ENCODE results near the gene CPN2.

Gene CPN2

GRCh38 chr3:194336601-194337355, 14.3 kb downstream of the CPN2 start:
- H2AFZ ChIP-seq (ENCODE audit: low read depth, low read length), result no peak overlapping the region
- peaks cover 8% of the 10 kb centered on the region for H3K4me1 ChIP-seq (ENCODE audit: low read length)
- no peaks in the 10 kb centered on the region for H3K9me3 ChIP-seq (ENCODE audit: insufficient read depth, low read length)
- H3K27ac ChIP-seq (ENCODE audit: low read length), result no peak overlapping the region
- TF ChIP-seq, protein P1, sequence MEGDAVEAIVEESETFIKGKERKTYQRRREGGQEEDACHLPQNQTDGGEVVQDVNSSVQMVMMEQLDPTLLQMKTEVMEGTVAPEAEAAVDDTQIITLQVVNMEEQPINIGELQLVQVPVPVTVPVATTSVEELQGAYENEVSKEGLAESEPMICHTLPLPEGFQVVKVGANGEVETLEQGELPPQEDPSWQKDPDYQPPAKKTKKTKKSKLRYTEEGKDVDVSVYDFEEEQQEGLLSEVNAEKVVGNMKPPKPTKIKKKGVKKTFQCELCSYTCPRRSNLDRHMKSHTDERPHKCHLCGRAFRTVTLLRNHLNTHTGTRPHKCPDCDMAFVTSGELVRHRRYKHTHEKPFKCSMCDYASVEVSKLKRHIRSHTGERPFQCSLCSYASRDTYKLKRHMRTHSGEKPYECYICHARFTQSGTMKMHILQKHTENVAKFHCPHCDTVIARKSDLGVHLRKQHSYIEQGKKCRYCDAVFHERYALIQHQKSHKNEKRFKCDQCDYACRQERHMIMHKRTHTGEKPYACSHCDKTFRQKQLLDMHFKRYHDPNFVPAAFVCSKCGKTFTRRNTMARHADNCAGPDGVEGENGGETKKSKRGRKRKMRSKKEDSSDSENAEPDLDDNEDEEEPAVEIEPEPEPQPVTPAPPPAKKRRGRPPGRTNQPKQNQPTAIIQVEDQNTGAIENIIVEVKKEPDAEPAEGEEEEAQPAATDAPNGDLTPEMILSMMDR (IDR thresholded peaks at IDR 0.05; ENCODE audit: low read depth, low read length), result no peak
- TF ChIP-seq EZH2phosphoT487 (IDR thresholded peaks at IDR 0.05; ENCODE audit: low read depth), result no peak
- H3K4me2 ChIP-seq (ENCODE audit: low read length), result no peak overlapping the region
- H4K20me1 ChIP-seq (ENCODE audit: insufficient read depth, low read length), result no peaks in the 10 kb centered on the region
- H3K36me3 ChIP-seq (replicated peaks; ENCODE audit: low read depth, low read length), result no peaks in the 10 kb centered on the region
- no peaks in the 10 kb centered on the region for H3K79me2 ChIP-seq (ENCODE audit: low read length)
- H3K9ac ChIP-seq (ENCODE audit: low read length), result no peak overlapping the region
- peaks cover 27% of the 10 kb centered on the region for H3K27me3 ChIP-seq (ENCODE audit: low read depth, low read length)
- H3K4me3 ChIP-seq (ENCODE audit: low read length), result no peak overlapping the region

- Histone ChIP-seq H2AFZ (ENCODE audit: low read depth, low read length) (peak overlapping the region; percentile 71), H3K4me3 (ENCODE audit: low read length) (peak overlapping the region; percentile 77), H3K9ac (ENCODE audit: low read length) (no peak overlapping the region), H3K27ac (ENCODE audit: low read length) (no peak overlapping the region), H3K79me2 (ENCODE audit: low read length) (no peaks in the 10 kb centered on the region), H3K4me1 (ENCODE audit: low read length) (peaks cover 8% of the 10 kb centered on the region), H3K27me3 (ENCODE audit: low read depth, low read length) (peaks cover 27% of the 10 kb centered on the region), H3K9me3 (ENCODE audit: insufficient read depth, low read length) (no peaks in the 10 kb centered on the region), H3K36me3 (replicated peaks; ENCODE audit: low read depth, low read length) (no peaks in the 10 kb centered on the region), H4K20me1 (ENCODE audit: insufficient read depth, low read length) (no peaks in the 10 kb centered on the region), H3K4me2 (ENCODE audit: low read length) (peak overlapping the region; percentile 87)
- TF ChIP-seq, protein P1 (IDR thresholded peaks at IDR 0.05; ENCODE audit: low read depth, low read length), result no peak
- no peak for TF ChIP-seq EZH2phosphoT487 (IDR thresholded peaks at IDR 0.05; ENCODE audit: low read depth)
Observed at GRCh38 chr3:194333981-194334320, 17.2 kb downstream of the CPN2 start.

- Histone ChIP-seq H3K27ac (ENCODE audit: low read length) (no peak overlapping the region), H3K9ac (ENCODE audit: low read length) (no peak overlapping the region), H3K9me3 (ENCODE audit: insufficient read depth, low read length) (no peaks in the 10 kb centered on the region), H3K4me1 (ENCODE audit: low read length) (peaks cover 8% of the 10 kb centered on the region), H3K4me2 (ENCODE audit: low read length) (peak overlapping the region; percentile 87), H3K79me2 (ENCODE audit: low read length) (no peaks in the 10 kb centered on the region), H4K20me1 (ENCODE audit: insufficient read depth, low read length) (no peaks in the 10 kb centered on the region), H2AFZ (ENCODE audit: low read depth, low read length) (peak overlapping the region; percentile 64; the same call in 1 of the 2 replicates), H3K4me3 (ENCODE audit: low read length) (peak overlapping the region; percentile 77), H3K36me3 (replicated peaks; ENCODE audit: low read depth, low read length) (no peaks in the 10 kb centered on the region), H3K27me3 (ENCODE audit: low read depth, low read length) (peaks cover 27% of the 10 kb centered on the region)
- no peak for TF ChIP-seq EZH2phosphoT487 (IDR thresholded peaks at IDR 0.05; ENCODE audit: low read depth)
- TF ChIP-seq, protein P1 (IDR thresholded peaks at IDR 0.05; ENCODE audit: low read depth, low read length), result peak; percentile 92
Observed at GRCh38 chr3:194333212-194333980, 17.7 kb downstream of the CPN2 start.

GRCh38 chr3:194332858-194333211, 18.3 kb downstream of the CPN2 start:
- no peaks in the 10 kb centered on the region for H3K9me3 ChIP-seq (ENCODE audit: insufficient read depth, low read length)
- H3K9ac ChIP-seq (ENCODE audit: low read length), result no peak overlapping the region
- no peak overlapping the region for H2AFZ ChIP-seq (ENCODE audit: low read depth, low read length)
- H3K27ac ChIP-seq (ENCODE audit: low read length), result no peak overlapping the region
- peaks cover 8% of the 10 kb centered on the region for H3K4me1 ChIP-seq (ENCODE audit: low read length)
- TF ChIP-seq, protein P1 (IDR thresholded peaks at IDR 0.05; ENCODE audit: low read depth, low read length), result no peak
- no peak for TF ChIP-seq EZH2phosphoT487 (IDR thresholded peaks at IDR 0.05; ENCODE audit: low read depth)
- H3K36me3 ChIP-seq (replicated peaks; ENCODE audit: low read depth, low read length), result no peaks in the 10 kb centered on the region
- no peak overlapping the region for H3K4me2 ChIP-seq (ENCODE audit: low read length)
- H3K4me3 ChIP-seq (ENCODE audit: low read length), result no peak overlapping the region
- H3K79me2 ChIP-seq (ENCODE audit: low read length), result no peaks in the 10 kb centered on the region
- H3K27me3 ChIP-seq (ENCODE audit: low read depth, low read length), result peaks cover 27% of the 10 kb centered on the region
- no peaks in the 10 kb centered on the region for H4K20me1 ChIP-seq (ENCODE audit: insufficient read depth, low read length)
